GM18517 (cell line): ENCODE measurements around the gene NPPC.
"Not testable (repeated sequence)": the region's sequence is repeated elsewhere in the genome, so short reads cannot be mapped to it uniquely, and the experiment has no call there.

Source experiments
- ATAC-seq: cut with Tn5 transposase; IDR thresholded peaks from one replicate; pipeline ENCODE4 v1.9.1; 2021; ENCODE audit warnings: mild to moderate bottlenecking, moderate library complexity; ENCODE audit not compliant: unreplicated experiment

The NPPC gene

GRCh38 chr2:231922311-231923009 is 3.7 kb downstream of the NPPC start:
- ATAC-seq, result no peak

- no peak for ATAC-seq
Observed at GRCh38 chr2:231920795-231921194, 5.4 kb downstream of the NPPC start.

DNA sequence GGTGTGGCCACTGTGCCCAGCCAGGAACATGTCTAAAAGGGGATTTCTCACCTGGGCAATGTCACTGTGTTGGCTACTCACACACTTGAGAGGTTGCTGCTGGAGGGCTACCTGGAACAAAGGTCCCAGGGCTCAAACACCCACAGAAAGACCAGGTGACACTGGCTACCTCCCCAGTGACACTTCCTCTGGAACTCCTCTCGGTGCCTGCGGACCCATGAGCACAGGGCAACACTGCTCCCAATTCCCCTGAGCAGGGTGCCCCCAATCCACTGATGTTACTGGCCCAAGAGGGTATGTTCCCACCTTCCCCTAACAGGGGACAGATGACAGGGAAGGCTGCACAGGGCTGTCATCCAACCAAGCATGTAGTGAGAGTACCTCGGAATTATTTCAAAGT is 5.8 kb downstream of the NPPC start:
- no peak for ATAC-seq

GRCh38 chr2:231919341-231920035 is 6.7 kb downstream of the NPPC start:
- no peak for ATAC-seq

GRCh38 chr2:231918501-231919330 is 7.5 kb downstream of the NPPC start:
- ATAC-seq, result no peak

- ATAC-seq, result no peak
Observed at GRCh38 chr2:231917280-231918066, 8.7 kb downstream of the NPPC start.

GRCh38 chr2:231914077-231914690 is 12.0 kb downstream of the NPPC start:
- no peak for ATAC-seq

- ATAC-seq, result no peak
Observed at GRCh38 chr2:231911381-231911780, 14.8 kb downstream of the NPPC start.

- ATAC-seq, result no peak
Observed at GRCh38 chr2:231910771-231911170, 15.4 kb downstream of the NPPC start.

DNA sequence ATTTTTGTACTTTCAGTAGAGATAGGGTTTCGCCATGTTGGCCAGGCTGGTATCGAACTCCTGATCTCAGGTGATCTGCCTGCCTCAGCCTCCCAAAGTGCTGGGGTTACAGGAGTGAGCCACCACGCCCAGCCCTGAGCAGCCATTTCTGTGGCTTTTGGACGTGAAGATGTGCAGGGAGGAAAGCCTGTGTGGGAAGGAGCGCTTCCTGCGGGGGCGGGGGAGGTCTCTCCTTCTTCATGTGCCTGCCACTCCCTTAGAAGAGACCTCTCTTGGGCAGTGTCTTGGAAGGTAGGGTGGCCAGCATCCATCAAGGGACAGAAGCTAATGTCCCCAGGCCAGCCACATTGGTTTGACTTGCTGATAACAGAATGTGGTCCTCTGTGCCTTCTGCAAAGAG is 16.0 kb downstream of the NPPC start:
- not testable (repeated sequence) for ATAC-seq

GRCh38 chr2:231909631-231910030 is 16.6 kb downstream of the NPPC start:
- ATAC-seq, result no peak

DNA sequence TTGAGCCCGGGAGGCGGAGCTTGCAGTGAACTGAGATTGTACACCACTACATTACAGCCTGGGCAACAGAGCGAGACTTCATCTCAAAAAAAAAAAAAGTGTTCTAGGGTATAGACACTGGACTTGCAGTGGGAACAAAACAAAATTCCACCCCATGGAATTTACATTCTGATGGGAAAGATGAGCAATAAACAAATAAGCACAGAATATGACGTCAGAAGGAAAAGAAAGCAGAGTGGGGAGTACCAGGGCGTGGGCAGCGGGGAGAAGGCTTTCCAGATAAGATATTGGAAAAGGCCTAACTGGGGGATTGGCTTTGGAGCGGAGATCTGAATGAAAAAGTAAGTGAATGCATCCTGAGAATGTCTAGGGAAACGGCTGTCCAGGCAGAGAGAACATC is 17.6 kb downstream of the NPPC start:
- ATAC-seq, result no peak

GRCh38 chr2:231907765-231908164 is 18.4 kb downstream of the NPPC start:
- no peak for ATAC-seq

DNA sequence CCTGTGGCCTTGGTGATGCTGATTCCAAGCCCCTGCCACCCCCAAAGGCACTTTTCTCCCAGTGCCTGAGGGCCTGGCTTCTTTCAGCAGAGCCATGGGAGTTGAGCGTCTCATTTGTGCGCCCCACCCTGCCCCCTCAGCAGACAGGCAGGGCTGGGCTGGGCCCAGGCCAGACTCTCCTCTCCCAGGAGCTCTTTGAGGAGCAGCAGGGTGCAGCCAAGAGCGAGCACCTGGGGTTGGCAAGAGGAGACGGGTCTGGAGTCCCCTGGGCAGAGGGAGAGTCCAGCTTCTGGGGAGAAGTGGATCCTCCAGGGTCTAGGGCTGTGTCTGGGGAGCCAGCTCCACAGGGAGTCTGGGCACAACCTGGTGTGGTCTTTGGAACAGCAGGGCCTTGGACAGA is 21.2 kb downstream of the NPPC start:
- ATAC-seq, result no peak

- ATAC-seq, result no peak
Observed at GRCh38 chr2:231904161-231904611, 22.0 kb downstream of the NPPC start.

DNA sequence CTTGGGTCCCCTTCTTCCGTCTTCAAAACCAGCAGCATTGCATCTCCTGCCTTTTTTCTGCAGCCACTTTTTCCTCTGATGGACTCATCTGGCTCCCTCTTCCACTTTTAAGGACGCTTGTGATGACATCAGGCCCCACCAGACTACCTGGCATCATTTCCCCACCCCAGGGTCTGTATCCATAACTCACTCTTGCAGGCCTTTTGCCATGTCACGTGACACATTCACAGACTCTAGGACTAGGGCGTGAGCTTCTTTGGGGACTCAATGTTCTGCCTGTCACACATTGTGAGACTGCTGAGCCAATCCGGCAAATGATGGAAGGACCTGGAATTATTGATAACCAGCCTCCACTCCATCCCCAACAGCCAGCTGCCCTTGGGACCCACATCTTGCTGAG is 23.6 kb downstream of the NPPC start:
- no peak for ATAC-seq

GRCh38 chr2:231900972-231901371 is 25.2 kb downstream of the NPPC start:
- no peak for ATAC-seq

DNA sequence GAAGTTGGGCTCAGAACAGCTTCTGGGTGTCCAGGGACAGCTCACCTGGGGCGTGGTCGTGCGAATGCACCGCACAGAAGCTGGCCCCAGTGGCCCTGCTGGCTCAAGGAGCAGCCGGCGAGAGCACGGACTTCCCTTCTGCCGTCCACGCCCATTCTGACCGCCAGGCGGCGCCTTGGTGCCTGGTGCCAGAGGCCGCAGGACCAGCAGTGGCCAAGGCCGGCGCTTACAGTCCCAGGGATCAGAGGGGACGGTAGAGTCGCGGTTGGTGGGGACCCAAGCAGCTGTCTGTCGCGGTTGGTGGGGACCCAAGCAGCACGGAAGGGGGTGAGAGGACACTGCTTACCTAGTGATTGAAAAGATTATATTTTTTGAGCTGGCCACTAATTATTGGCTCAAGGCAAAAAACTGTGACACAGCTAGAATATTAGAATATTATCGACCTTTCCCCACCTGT is 25.7 kb downstream of the NPPC start:
- no peak for ATAC-seq

DNA sequence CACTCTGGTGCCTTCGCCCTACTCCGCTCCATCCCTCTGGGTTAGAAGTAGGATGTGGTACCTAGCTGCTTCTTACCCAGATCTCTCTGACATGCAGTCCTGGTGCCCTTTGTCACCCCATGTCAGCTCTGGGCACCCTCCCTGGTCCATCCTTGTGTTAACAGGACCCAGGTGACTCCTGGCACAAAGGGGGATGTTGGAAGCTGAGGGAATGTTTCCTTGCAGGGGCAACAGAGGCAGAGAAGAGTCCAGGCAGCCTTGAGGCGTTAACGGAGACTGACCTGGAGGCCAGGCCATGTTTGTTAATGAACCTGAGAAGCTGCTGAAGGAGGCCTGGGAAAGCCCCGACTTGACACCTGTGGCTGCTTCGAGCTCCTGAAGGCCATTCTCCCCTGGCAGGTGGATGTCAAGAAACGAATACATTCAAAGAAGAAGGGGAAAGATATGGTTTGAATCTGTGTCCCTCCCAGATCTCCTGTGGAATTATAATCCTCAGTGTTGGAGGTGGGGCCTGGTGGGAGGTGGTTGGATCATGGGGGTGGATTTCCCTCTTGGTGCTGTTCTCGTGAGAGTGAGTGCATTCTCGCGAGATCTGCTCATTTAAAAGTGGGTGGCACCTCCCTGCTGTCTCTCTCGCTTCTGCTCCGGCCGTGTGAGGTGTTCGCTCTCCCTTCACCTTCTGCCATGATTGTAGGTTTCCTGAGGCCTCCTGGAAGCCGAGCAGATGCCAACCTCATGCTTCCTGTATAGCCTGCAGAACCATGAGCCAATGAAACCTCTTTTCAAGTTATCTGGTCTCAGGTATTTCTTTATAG is 31.4 kb downstream of the NPPC start:
- ATAC-seq, result no peak

GRCh38 chr2:231891514-231891905 is 34.7 kb downstream of the NPPC start:
- no peak for ATAC-seq
